Activated naive CD4-positive, alpha-beta T cell treated with anti-CD3 and anti-CD28 coated beads, Interleukin-2, amount 50 U/mL, for 72 hours (primary cell): Measurements from ENCODE around the gene LRP1B. TPM values are rescaled to one million over a fixed set of nuclear protein-coding genes. Genes with fewer than 3 reads are reported as not detected.
"Not testable (repeated sequence)": the region's sequence is repeated elsewhere in the genome, so short reads cannot be mapped to it uniquely, and the experiment has no call there.

Experiments
- ATAC-seq, 2 donors: fragments of 150-1000 bp; cut with Tn5 transposase; 2 replicates each; pipeline ENCODE4 v1.10.0; 2021; ENCODE audit warnings: mild to moderate bottlenecking in 2 of 2, moderate library complexity in 2 of 2
- DNase-seq, 2 donors: peaks; one replicate each; pipeline ENCODE4 v3.0.0; 2021 to 2022; ENCODE audit warnings: low spot score in 2 of 2
- H3K27ac Mint-ChIP-seq, 2 donors: one replicate each; pipeline ENCODE4 v1.8.0; 2022; ENCODE audit warnings: mild to moderate bottlenecking in 2 of 2, mixed read lengths in 2 of 2
- H3K36me3 Mint-ChIP-seq, 2 donors: one replicate each; pipeline ENCODE4 v1.8.0; 2022; ENCODE audit warnings: mixed read lengths in 2 of 2
- H3K9me3 Mint-ChIP-seq, 2 donors: one replicate each; pipeline ENCODE4 v1.8.0; 2022; ENCODE audit warnings: mixed read lengths in 2 of 2
- total RNA-seq, 2 donors: library from RNA; stranded (reverse); gene quantifications; one replicate each; pipeline ENCODE4 v1.2.3, GENCODE V29; 2022

The LRP1B gene
- total RNA-seq, 2 donors from 2014 or later = not detected

- H3K36me3 Mint-ChIP-seq = no peaks in the 10 kb centered on the region
- H3K9me3 Mint-ChIP-seq = peaks cover 0 to 11% of the 10 kb centered on the region in 2 donors
- DNase-seq = no peak
- H3K27ac Mint-ChIP-seq = no peak overlapping the region
- ATAC-seq = no peak
Observed at GRCh38 chr2:141020346-141020745, 1110.5 kb downstream of the LRP1B start.

DNA sequence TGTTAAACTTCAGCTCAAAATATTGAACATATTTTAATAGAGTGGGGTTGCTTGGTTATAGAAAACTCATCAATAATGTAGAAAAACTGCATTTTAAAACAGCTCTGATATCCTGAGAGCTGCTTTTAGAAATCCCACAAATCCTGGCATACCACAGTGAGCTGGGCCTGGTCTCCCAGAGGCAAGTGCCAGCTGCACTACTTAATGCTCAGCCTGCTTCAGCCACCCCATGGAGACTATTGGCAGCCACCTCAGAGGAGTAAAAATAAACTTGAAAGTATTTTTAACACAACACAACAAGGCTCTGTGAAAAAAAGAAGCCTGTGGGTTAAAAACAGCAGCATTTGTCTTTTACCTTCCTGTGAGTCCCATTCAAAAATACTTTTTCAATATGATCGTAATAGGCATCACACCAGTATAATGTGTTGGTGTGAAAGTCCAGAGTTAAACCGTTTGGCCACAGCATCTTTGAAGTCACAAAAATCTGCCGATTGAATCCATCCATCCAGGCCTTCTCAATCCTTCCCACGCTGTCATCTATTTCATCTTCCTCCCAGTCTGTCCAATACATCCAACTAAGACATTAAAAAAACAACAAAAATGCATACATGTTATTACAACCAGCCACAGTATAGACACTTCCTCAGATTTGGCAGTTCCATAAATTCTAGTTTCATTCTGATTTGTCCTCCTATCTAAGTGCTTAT lies 1115.3 kb downstream of the LRP1B start:
- H3K9me3 Mint-ChIP-seq = peaks cover 0 to 3% of the 10 kb centered on the region in 2 donors
- ATAC-seq = no peak
- no peak overlapping the region for H3K27ac Mint-ChIP-seq
- no peak for DNase-seq
- H3K36me3 Mint-ChIP-seq = no peaks in the 10 kb centered on the region

DNA sequence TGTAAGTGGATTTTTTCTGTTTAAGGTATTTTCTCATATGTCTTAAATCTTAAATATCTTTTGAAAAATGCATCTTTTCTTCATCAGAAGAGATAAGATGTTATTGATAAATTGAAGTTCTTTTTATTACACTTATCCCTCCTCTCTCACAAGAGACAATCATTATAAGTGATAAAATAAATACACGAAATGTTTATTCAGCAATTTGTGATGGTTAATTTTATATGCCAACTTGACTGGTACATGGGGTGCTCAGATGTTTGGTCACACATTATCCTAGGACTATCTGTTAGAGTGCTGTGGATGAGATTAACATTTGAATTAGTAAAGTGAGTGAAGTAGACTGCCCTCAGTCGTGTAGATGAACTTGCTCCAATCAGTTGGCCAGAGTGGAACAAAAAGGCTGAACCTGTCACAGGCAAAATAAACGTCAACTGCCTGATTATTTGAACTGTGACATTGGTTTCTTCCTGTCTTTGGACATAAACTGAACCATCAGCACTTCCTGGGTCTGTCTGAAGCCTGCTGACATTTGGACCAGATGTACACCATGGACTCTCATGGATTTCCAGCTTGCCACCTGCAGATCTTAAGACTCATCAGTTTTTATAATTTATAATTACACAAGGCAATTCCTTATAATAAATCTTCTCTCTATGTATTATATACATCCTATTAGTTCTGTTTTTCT lies 1126.7 kb downstream of the LRP1B start:
- no peaks in the 10 kb centered on the region for H3K36me3 Mint-ChIP-seq
- ATAC-seq (no peak), DNase-seq (no peak)
- H3K9me3 Mint-ChIP-seq = peaks cover 11 to 29% of the 10 kb centered on the region in 2 donors
- H3K27ac Mint-ChIP-seq = no peak overlapping the region

- H3K27ac Mint-ChIP-seq = no peak overlapping the region
- no peak for ATAC-seq
- no peaks in the 10 kb centered on the region for H3K36me3 Mint-ChIP-seq
- DNase-seq = no peak
- H3K9me3 Mint-ChIP-seq = peaks cover 12 to 29% of the 10 kb centered on the region in 2 donors
Observed at GRCh38 chr2:141001750-141002149, 1129.1 kb downstream of the LRP1B start.

DNA sequence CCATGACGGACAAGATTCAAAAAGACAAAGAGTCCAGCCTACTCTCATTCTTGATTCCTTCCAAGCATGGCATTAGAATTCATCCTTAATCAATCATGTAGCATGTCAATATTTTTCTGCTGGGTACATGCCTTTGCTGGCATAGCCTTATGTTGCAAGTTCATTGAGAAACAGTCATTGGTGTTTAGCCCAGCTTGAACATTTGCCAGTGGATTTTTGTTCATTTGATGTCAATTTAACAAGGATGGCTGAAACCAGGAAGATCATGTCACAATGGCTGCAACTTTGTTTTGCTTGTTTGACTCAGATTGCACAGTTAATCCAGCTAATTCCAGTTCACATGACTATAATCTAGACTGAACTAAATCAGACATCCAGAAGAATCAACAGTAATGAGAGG lies 1132.2 kb downstream of the LRP1B start:
- no peaks in the 10 kb centered on the region for H3K36me3 Mint-ChIP-seq
- no peak for DNase-seq
- ATAC-seq = no peak
- no peak overlapping the region for H3K27ac Mint-ChIP-seq
- peaks cover 8% of the 10 kb centered on the region in 2 donors for H3K9me3 Mint-ChIP-seq

DNA sequence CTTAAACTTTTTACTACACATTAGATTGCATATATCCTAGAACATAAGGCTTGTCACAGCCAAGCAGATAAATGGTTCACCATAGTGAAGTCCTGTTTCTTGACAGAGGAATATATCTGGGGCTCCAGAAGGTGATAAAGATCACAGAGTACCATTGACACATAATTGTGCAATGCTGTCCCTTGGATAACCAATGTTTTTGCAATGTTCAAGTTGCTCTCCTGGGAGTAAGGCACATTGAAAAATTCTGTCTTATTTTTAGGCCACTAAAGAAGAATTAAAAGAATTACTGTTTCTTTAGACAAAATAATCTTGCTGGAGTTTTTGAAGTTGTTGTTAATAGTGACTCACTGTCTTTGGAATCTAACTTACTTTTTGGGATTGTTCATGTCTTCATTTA lies 1132.8 kb downstream of the LRP1B start:
- H3K27ac Mint-ChIP-seq = no peak overlapping the region
- ATAC-seq (no peak), DNase-seq (no peak)
- peaks cover 5% of the 10 kb centered on the region in 2 donors for H3K9me3 Mint-ChIP-seq
- H3K36me3 Mint-ChIP-seq = no peaks in the 10 kb centered on the region

DNA sequence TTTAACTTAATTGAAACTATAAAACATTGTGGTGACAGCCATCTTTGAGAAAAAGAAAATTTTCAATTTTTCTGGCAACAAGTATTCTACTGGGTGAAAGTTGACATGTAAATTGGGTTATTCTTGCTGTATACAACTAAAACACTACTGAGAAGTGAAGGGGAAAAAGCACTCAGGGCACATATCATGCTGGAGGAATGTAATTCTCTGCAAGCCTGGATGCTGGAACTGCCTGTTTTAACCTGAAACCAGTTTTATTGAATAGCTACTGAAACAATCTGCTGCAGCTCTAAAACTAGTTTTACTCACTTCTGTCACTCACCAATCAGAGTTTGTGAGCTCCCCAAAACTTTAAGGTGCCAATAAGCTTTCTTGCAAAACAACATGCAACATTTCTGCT lies 1136.0 kb downstream of the LRP1B start:
- ATAC-seq (no peak), DNase-seq (no peak)
- H3K36me3 Mint-ChIP-seq = no peaks in the 10 kb centered on the region

DNA sequence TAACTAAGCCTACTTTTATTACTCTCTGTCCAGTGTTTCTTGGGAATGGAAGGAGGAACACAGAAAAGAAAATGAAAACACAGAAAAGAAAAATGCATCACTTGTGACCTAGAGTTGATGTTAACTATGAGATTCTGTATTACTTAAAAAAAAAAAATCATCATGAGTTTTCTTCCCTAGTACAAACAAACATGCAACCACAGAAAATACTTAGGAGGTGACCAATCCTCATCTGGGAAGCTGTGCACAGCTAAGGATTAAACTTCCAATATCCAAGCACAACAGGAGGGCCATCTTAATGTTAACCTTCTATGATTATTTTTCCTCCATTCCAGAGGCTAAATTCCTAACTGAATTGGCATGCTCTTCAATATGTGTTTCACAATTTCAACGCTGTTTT lies 1140.4 kb downstream of the LRP1B start:
- peaks cover 0 to 4% of the 10 kb centered on the region in 2 donors for H3K9me3 Mint-ChIP-seq
- no peak overlapping the region for H3K27ac Mint-ChIP-seq
- no peaks in the 10 kb centered on the region for H3K36me3 Mint-ChIP-seq
- ATAC-seq = no peak
- no peak for DNase-seq

More for the DNA sequence above, 1136.0 kb downstream of the LRP1B start:
- peaks cover 0 to 5% of the 10 kb centered on the region in 2 donors for H3K9me3 Mint-ChIP-seq
- H3K27ac Mint-ChIP-seq = no peak overlapping the region

- H3K9me3 Mint-ChIP-seq = peaks cover 0 to 4% of the 10 kb centered on the region in 2 donors
- ATAC-seq = no peak
- H3K36me3 Mint-ChIP-seq = no peaks in the 10 kb centered on the region
- DNase-seq = no peak
- peak overlapping the region in 1 of 2 donors; percentile 5 for H3K27ac Mint-ChIP-seq
Observed at GRCh38 chr2:140988597-140988996, 1142.2 kb downstream of the LRP1B start.

DNA sequence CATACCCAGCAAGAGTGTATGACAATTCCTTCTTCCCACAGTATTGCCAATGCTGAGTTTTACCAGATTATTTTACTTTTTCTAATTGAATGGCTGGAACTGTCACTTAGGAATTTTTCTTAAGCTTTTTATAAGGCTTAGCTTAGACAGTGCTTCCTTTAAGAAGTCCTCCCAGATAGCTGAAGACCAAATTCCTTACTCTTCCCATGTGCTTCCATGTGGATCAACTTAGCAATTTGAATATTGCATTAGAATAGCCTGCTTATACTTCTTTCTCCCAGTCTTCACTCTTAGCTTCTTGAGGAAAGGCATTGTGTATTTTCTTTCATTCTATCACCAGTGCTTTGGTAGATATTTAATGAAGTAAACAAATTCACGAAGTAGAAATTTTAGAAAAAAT lies 1144.4 kb downstream of the LRP1B start:
- Mint-ChIP-seq H3K9me3 (peaks cover 6 to 9% of the 10 kb centered on the region in 2 donors), H3K27ac (no peak overlapping the region), H3K36me3 (no peaks in the 10 kb centered on the region)
- DNase-seq (no peak), ATAC-seq (no peak)

DNA sequence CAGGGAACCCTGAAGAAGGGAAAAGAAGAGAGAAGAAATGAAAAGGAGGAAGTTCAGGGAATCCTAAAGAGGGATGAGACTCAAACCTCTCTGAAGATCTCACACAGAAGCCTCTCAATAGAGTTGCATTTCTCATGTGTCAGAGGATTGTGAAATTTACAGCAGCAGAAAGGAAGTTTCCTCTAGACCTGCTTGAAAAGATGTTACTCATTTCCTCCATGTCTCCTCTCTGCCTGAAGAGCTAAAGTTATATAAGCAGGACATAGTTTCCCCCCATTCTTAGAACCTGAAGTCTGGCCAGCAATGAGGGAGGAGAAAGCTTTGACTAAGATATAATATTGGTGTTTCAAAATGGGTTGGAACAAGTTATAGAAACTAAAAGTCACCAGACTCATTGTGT lies 1155.6 kb downstream of the LRP1B start:
- no peak overlapping the region for H3K27ac Mint-ChIP-seq
- H3K36me3 Mint-ChIP-seq = peaks cover 2 to 4% of the 10 kb centered on the region in 2 donors
- DNase-seq (no peak), ATAC-seq (no peak)
- peaks cover 26 to 28% of the 10 kb centered on the region in 2 donors for H3K9me3 Mint-ChIP-seq

GRCh38 chr2:140972724-140973123 lies 1158.1 kb downstream of the LRP1B start:
- no peak overlapping the region for H3K27ac Mint-ChIP-seq
- peaks cover 4 to 6% of the 10 kb centered on the region in 2 donors for H3K36me3 Mint-ChIP-seq
- ATAC-seq = no peak
- peaks cover 35 to 40% of the 10 kb centered on the region in 2 donors for H3K9me3 Mint-ChIP-seq
- DNase-seq = no peak

- H3K9me3 Mint-ChIP-seq = peaks cover 7 to 14% of the 10 kb centered on the region in 2 donors
- H3K36me3 Mint-ChIP-seq, DNase-seq, H3K27ac Mint-ChIP-seq, ATAC-seq: not testable (repeated sequence)
Observed at GRCh38 chr2:140964324-140964723, 1166.5 kb downstream of the LRP1B start.

GRCh38 chr2:140949932-140950331 lies 1180.9 kb downstream of the LRP1B start:
- ATAC-seq (no peak), DNase-seq (no peak)
- Mint-ChIP-seq H3K9me3 (peaks cover 5 to 10% of the 10 kb centered on the region in 2 donors), H3K36me3 (no peaks in the 10 kb centered on the region), H3K27ac (no peak overlapping the region)

- no peak for DNase-seq
- Mint-ChIP-seq H3K9me3 (peaks cover 11 to 15% of the 10 kb centered on the region in 2 donors), H3K27ac (no peak overlapping the region), H3K36me3 (no peaks in the 10 kb centered on the region)
- no peak for ATAC-seq
Observed at GRCh38 chr2:140947236-140947635, 1183.6 kb downstream of the LRP1B start.

- Mint-ChIP-seq H3K27ac (no peak overlapping the region), H3K36me3 (no peaks in the 10 kb centered on the region)
Observed at GRCh38 chr2:140943867-140944266, 1186.9 kb downstream of the LRP1B start.

GRCh38 chr2:140942284-140942683 lies 1188.5 kb downstream of the LRP1B start:
- H3K9me3 Mint-ChIP-seq = peaks cover 22 to 41% of the 10 kb centered on the region in 2 donors
- H3K36me3 Mint-ChIP-seq = no peaks in the 10 kb centered on the region
- DNase-seq = no peak
- H3K27ac Mint-ChIP-seq = no peak overlapping the region
- ATAC-seq = no peak

More at GRCh38 chr2:140943867-140944266, 1186.9 kb downstream of the LRP1B start:
- ATAC-seq (no peak), DNase-seq (no peak)
- H3K9me3 Mint-ChIP-seq = peaks cover 20 to 32% of the 10 kb centered on the region in 2 donors

DNA sequence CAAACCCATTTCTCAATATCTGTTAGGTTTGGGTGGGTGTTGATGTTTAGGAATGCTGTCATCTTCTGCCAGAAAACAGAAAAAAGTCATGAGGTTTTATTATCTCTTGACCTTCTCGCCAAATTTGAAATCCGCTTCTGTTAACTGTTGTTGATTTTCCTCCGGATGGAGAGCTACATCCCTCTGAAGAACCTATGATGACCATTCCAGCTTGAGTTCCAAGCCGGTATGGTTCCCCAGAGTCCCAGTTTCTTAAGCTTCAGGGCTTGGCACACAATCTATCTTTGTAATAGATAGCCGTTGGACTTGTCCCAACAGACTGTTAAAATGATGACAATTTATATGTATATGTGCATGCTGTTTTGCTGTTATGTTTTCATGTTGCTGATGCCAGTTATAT lies 1201.0 kb downstream of the LRP1B start:
- DNase-seq (no peak), ATAC-seq (no peak)
- Mint-ChIP-seq H3K27ac (no peak overlapping the region), H3K36me3 (no peaks in the 10 kb centered on the region), H3K9me3 (peaks cover 2 to 7% of the 10 kb centered on the region in 2 donors)
